Progenitor cell of endocrine pancreas (in vitro differentiated cells): ENCODE results near the gene EP400. TPM values are rescaled to one million over a fixed set of nuclear protein-coding genes. Genes with fewer than 3 reads are reported as not detected.

Experiments used
- DNase-seq: peaks from one replicate; pipeline ENCODE4 v3.0.0; 2021; ENCODE audit warnings: low spot score; ENCODE audit not compliant: unreplicated experiment
- H3K27ac Mint-ChIP-seq: 2 replicates; pipeline ENCODE4 v1.8.0; 2021; ENCODE audit warnings: mild to moderate bottlenecking, moderate library complexity, mixed read lengths
- H3K27me3 Mint-ChIP-seq: 2 replicates; pipeline ENCODE4 v1.8.0; 2021; ENCODE audit warnings: mixed read lengths
- H3K36me3 Mint-ChIP-seq: 2 replicates; pipeline ENCODE4 v1.8.0; 2022; ENCODE audit warnings: mixed read lengths; ENCODE audit not compliant: insufficient read depth
- H3K4me1 Mint-ChIP-seq: 2 replicates; pipeline ENCODE4 v1.8.0; 2021; ENCODE audit warnings: low read depth, mixed read lengths
- H3K4me3 Mint-ChIP-seq: 2 replicates; pipeline ENCODE4 v1.8.0; 2021; ENCODE audit warnings: low read depth, mild to moderate bottlenecking, moderate library complexity, mixed read lengths
- H3K9me3 Mint-ChIP-seq: 2 replicates; pipeline ENCODE4 v1.8.0; 2021; ENCODE audit warnings: low read depth, mixed read lengths
- CTCF ChIP-seq: fragments of 200-600 bp; sonication (generic); IDR thresholded peaks from one replicate; pipeline ENCODE4 v1.5.0; 2021; ENCODE audit warnings: antibody characterized with exemption, mild to moderate bottlenecking; ENCODE audit not compliant: unreplicated experiment
- long read RNA-seq: library from polyadenylated mRNA; unstranded; transcript quantifications from one replicate; pipeline ENCODE4 v2.0.0, GENCODE V29; 2020
- total RNA-seq: library from RNA; stranded (reverse); gene quantifications from 2 replicates; pipeline ENCODE4 v1.2.1, GENCODE V29; 2021

Gene EP400
- 63.0 and 66.6 TPM in 2 replicates for total RNA-seq
- long read RNA-seq, partial matches to known transcripts = 19 of 26 reads
- long read RNA-seq, other reads (novel, unspliced or antisense) = 4 of 26 reads

DNA sequence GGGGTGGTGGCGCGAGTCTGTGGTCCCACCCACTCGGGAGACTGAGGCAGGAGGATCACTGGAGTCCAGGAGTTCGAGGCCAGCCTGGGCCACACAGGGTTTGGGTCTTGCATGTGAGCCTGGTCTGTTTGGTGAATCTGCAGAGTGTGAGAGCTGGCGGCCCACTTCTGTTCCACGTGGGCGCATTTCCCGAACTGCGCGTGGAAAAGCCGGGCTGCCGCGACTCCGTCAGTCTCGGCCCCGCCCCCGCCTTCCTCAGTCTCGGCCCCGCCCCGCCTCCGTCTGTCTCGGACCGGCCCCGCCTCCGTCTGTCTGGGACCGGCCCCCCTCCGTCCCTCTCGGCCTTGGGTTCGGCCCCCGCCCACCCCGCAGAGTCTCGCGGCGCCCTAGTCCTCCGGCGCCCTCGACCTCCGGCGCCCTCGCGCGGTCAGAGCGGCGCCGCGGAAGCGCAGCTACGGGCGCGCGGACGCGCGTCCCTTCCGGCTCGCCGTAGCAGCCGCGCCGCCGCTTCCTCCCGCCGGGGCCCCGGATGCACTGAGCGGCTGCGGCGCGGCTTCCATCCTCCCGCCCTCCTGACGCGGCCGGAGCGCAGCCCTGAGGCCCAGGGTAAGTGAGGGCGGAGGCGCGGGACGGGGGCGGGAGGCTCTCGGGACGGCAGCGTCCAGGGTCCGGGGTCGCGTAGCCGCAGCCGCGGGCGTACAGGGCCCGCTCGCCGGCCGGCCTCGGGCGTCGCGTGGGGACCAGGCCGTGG is at the start of gene EP400:
Gene EP400, plus strand, starts transcription at position 512 of the 751 bp plus-strand sequence. CDS start 10,678 bp downstream, outside the sequence.
- Mint-ChIP-seq H3K27ac (peak within 1 kb of the TSS; percentile 92), H3K36me3 (peaks cover 3% of the 10 kb centered on the region), H3K27me3 (no peaks in the 10 kb centered on the region), H3K9me3 (no peaks in the 10 kb centered on the region), H3K4me3 (peak within 1 kb of the TSS; percentile 90), H3K4me1 (no peaks in the 10 kb centered on the region)
- TF ChIP-seq CTCF = peak; percentile 60
- DNase-seq = peak; percentile 88

GRCh38 chr12:131900397-131900796 is 49.3 kb upstream of the EP400 start:
- H3K4me3 Mint-ChIP-seq = no peak overlapping the region
- no peak for DNase-seq
- TF ChIP-seq CTCF = no peak

GRCh38 chr12:131901431-131902331 is 48.1 kb upstream of the EP400 start:
- H3K9me3 Mint-ChIP-seq = no peaks in the 10 kb centered on the region
- H3K36me3 Mint-ChIP-seq = peaks cover 3% of the 10 kb centered on the region
- no peak overlapping the region for H3K4me3 Mint-ChIP-seq
- TF ChIP-seq CTCF = no peak
- H3K27ac Mint-ChIP-seq = no peak overlapping the region
- no peak for DNase-seq
- H3K27me3 Mint-ChIP-seq = no peaks in the 10 kb centered on the region
- H3K4me1 Mint-ChIP-seq = peaks cover 9% of the 10 kb centered on the region

More at GRCh38 chr12:131900397-131900796, 49.3 kb upstream of the EP400 start:
- Mint-ChIP-seq H3K36me3 (peaks cover 3% of the 10 kb centered on the region), H3K4me1 (peaks cover 13% of the 10 kb centered on the region), H3K27ac (no peak overlapping the region), H3K27me3 (no peaks in the 10 kb centered on the region), H3K9me3 (no peaks in the 10 kb centered on the region)

- H3K4me1 Mint-ChIP-seq = peaks cover 5% of the 10 kb centered on the region
- no peak for TF ChIP-seq CTCF
- no peak overlapping the region for H3K4me3 Mint-ChIP-seq
- H3K27me3 Mint-ChIP-seq = no peaks in the 10 kb centered on the region
- H3K9me3 Mint-ChIP-seq = no peaks in the 10 kb centered on the region
- no peak for DNase-seq
- no peak overlapping the region for H3K27ac Mint-ChIP-seq
- H3K36me3 Mint-ChIP-seq = peaks cover 3% of the 10 kb centered on the region
Measured at GRCh38 chr12:131902332-131903241, 47.2 kb upstream of the EP400 start.
